Activated CD4-positive, alpha-beta T cell treated with anti-CD3 and anti-CD28 coated beads for 1 hour (primary cell): ENCODE results near the gene BRINP3.

ENCODE experiments used
- DNase-seq: peaks from one replicate; pipeline ENCODE4 v3.0.0-alpha.2; 2020

BRINP3 gene

DNA sequence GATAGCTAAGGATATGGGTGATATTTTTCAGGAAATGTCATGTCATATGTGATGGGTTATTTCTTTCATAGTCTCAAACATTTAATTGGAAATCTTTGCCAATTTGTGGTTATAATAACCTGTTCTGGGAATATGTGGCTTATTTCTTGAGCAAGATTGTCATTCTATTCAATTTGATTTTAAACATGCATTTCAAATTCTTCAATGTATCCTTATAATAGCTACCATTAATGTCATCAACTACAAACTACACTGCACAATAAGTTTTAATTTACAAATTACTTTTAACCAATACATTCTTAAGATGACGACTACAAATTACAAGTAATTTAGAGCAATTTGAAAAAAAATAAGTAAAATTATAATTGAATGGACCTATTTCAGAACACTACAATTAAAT lies 164.9 kb downstream of the BRINP3 start:
- DNase-seq = no peak

- DNase-seq = no peak
These were observed 174.2 kb downstream of the BRINP3 start for GRCh38 chr1:190303501-190303900.

GRCh38 chr1:190296453-190296852 lies 181.2 kb downstream of the BRINP3 start:
- no peak for DNase-seq

DNA sequence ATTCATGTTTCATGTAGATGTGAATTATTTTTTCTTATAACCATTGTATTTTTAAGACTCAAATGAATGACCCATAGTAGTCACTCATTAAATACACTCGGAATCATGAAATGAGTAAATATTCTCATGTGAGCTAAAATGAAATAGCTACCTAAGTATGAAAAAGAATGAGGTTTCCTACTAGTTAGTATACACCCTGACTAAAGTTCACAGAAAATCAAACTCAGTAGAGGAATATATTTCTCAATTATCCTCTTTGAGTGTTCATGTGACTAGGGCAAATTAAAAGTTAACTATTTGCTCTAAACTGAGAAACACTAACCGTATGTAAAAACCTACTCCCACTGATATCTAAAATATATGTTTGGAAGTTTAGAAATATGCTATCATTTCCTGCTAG lies 187.8 kb downstream of the BRINP3 start:
- no peak for DNase-seq

DNA sequence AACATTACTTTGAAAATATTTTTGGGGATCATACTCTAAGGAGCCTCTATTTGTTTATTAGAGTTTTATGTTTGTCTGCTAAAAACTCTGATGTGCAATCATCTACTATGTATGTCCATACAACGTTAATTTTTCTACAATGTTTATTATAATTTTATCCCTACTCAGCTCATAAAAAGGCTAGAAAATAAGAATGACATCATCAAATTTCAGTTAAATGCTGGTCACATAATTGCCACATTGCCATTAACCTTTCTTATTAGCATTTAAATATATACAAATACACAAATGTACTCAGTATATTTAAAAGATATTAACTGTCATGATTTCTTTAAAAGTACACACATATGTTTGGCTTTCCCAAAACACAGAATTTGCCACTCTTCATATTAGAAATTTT lies 191.6 kb downstream of the BRINP3 start:
- no peak for DNase-seq

DNA sequence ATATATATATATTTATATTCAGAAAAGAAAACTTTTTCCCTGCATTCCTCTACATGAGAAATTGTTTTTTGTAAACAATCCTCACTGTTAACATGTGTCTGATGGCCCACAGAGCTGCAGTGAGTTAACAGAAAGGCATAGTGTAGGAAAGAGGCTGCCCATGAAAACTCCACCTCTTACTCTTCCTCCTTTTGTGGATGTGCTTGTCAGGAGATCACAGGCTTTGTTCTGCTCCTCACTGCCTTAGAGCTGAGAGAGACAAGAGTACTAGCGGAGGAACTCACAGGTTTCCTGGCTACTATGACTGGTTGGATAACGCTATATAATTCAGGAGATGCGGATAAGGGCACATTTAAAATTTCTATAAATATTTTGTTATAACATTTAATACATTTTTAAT lies 200.6 kb downstream of the BRINP3 start:
- DNase-seq = no peak

DNA sequence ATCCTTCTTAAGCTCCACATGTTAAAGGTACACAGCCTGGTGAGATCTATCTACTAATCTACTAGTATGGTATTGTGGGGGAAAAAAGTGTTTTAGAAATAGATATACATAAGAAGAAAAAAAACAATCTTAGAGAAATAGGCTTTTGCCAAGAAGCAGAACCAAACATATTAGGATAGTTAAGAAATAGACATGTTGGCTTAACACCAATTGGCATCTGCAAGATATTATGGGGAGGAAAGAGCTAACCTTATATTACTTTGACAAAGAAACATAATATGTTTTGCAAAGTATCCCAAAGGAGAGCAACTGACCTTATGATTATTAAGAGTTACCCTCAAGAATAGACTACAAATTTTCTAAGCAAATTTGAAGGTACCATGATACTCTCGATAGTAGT lies 202.9 kb downstream of the BRINP3 start:
- no peak for DNase-seq

DNA sequence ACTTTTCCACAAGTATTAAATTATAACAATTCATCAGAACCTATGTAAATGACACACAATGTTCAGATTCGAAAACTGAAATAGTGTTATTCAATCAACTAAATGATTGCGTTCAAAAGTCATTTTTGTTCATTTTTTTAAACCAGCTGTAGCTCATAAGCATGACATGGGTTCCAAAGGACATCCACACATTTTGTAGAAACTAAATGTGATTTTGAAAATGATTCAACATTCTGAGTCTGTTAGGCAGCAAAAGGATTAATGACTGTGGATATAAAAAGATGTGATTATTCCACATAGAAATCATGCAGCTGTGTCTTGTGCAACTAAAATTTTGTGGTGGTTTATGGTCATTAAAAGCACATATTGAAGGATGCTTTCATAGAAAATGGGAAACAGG lies 204.5 kb downstream of the BRINP3 start:
- DNase-seq = no peak

DNA sequence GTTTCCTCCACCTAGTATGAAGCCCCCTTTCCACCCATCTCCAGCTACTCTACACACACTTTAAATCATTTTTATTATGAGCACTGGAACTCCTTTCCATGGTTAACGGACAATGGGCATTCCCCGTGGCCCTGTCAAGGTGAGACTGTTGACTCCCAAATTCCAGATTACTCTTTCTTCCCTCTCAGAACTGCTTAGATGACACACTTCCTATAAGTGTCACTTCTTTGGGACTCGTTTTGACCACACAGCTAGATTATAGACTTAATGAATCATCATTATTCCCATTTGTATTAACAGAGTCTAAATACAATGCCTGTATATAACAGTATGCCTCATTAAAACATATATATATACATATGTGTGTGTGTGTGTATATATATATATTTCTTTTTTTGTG lies 215.1 kb downstream of the BRINP3 start:
- no peak for DNase-seq

DNA sequence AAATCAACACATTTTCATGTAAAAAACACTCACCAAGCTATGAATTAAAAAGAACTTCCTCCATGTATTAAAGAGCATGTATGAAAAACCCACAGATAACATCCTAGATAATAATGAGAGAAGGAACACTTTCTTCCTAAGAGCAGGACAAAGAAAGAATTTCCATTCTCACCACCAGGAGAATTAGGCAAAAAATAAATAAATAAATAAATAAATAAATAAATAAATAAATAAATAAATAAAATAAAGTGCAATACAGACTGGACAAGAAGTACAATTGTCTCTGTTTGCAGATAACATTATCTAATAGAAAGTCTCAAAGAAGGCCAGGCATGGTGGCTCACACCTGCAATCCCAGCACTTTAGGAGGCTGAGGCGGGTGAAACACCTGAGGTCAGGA lies 218.2 kb downstream of the BRINP3 start:
- no peak for DNase-seq

DNA sequence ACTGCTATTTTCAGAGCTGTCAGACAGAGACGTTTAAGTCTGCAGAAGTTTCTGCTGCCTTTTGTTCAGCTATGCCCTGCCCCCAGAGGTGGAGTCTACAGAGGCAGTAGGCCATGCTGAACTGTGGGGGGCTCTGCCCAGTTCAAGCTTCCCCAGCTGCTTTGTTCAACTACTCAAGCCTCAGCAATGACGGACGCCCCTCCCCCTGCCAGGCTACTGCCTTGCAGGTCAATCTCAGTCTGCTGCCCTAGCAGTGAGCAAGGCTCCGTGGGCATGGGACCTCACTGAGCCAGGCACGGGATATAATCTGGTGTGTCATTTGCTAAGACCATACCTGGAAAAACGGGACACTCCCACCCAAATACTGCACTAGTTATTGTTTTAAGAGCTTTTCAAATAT lies 219.7 kb downstream of the BRINP3 start:
- DNase-seq = no peak

DNA sequence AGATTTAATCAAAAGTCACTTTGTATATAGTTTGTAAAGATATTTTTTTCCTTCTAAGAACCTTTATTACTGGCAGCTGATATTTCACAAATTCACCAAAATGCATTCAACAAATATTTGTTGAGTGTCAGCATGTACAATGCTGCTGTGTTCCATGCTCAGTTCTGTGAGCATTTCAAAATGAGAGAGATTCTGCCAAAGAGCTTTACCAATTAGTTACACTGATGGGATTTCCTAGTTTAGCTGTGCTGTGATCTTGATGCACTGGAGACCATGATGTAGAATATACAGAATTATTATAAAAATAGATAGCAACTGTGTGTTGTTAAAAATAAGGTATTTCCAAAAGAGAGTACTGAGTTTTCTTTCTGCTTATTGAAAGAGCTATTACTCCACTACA lies 225.6 kb downstream of the BRINP3 start:
- DNase-seq = no peak

- DNase-seq = no peak
These were observed 227.3 kb downstream of the BRINP3 start for GRCh38 chr1:190250368-190250767.

DNA sequence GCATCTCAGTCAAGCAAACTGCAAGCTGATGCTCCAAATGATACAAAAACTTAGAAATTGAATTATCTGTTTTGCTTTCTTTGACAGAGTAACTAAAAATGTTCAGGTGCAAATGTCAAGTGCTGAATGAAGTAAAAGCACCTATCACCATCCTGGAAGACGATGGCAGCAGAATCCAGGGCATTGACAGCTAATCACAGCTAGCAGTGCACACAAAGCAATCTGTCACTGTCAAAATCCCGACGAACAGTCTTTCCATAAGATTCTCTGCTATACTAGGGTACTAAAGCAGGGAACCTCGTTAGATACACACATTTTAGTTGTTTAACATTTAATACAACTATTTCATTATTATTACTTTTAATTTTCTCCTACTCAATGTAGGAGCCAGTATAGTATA lies 233.3 kb downstream of the BRINP3 start:
- DNase-seq = no peak

DNA sequence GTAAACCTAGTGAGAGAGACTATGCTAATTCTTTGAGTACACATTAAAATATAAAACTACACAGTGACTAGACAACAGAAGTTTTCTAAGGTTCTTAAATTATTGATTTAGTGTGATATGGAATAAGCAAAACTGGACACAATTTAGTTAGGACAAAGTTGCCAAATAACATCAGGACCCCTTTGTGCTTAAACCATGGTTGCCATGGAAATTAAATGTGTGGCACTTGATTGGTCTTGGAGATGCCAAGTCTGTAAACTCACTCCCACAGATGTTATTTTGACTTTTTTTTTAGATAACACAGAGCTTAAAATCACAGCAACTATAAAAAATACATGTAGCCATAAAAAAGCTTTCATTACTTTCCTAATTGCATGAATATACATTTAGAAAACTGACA lies 234.6 kb downstream of the BRINP3 start:
- no peak for DNase-seq

DNA sequence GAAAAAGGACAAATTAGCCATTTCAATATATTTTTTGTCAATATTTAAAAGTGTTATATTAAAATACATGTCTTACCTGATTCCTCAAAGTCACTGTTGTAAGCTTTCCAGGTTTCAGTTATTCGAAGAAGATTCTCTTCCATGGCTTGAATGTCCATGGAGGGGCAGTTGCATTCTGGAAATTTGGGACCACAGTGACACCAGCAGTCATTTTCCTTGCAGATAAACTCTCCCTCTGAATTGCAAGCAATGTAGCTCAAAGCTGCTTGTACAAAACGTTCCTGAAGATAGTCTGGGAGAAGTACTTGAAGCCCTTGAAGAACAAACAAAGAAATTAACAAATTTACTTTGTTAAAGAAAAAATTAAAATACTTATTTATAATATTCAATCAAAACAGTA lies 251.7 kb downstream of the BRINP3 start:
- no peak for DNase-seq

DNA sequence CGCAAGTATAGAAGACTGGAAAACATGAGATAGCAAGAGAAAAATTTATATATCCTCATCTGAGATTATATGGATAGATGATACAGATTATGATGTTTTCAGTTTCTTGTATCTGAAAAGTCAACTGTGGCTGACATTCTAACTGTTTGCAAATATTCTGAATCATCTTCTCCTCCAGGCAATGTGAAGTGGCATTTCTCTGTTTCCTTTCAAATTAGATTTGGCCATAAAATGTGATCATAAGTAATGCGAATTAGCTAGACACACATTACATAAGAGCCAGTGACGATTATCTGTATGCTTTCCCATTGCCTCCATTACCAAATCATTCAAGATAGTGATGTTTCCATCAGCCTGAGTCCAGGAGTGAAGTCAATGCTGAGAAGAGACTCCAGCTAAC lies 265.2 kb downstream of the BRINP3 start:
- no peak for DNase-seq

DNA sequence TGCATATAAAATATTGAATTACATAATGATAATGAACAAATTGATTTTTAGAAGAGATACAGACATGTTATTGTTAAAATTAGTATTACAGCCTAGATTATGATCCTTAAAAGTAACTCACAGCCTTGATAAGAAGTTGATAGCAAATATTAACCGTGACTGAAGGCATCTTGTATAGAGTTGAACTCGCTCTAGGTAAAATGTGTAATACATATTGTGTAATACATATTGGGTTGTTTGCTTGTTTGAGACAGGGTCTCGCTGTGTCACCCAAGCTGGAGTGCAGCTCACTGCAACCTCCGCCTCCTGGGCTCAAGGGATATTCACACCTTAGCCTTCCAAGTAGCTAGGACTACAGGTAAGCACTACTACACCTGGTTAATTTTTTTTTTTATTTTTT lies 269.9 kb downstream of the BRINP3 start:
- no peak for DNase-seq

DNA sequence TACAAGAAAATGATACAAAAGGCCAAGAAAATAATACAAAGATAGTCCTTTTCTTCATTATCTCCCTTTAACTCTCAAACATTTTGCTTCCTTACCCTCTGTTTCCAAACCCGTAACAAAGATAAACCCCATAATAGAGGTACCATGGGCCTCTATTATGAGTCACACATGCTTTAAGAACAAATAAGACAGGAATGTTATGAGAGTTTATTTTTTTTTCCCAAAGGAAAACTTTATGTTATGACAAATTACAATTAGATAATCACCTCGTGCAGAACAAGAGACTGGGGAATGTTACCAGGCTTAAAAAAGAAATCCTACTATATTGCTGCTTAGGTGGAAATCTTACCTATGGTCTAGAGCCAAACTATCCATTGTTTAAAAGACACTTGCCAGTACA lies 272.0 kb downstream of the BRINP3 start:
- DNase-seq = no peak

- DNase-seq = no peak
These were observed 281.6 kb downstream of the BRINP3 start for GRCh38 chr1:190196020-190196419.

DNA sequence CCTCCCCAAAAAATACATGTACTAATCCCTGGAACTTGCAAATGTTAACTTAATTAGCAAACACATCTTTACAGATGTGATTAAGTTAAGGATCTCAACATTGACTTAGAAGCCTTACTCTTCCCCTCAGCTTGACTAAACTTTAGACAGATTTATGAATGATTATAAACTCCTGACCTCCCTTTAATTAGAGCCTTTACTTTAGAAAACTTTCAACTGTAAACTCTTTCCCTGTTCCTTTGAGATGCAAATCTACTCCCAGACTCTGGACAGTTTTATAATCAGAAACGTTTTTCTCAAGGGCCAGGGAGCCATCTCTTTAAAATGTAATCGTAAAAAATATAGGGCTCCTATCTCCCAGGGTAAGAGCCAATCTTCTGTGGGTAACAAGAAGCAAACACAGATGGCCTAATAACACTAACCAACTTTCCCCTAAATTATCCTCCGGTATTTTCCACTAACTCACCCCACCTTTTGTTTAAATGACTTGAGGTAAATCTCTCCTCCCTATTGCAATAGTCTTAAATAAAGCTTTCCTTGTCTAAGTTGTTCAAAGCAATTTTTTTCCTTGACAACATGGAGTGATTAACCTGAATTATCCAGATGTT lies 284.1 kb downstream of the BRINP3 start:
- DNase-seq = no peak

DNA sequence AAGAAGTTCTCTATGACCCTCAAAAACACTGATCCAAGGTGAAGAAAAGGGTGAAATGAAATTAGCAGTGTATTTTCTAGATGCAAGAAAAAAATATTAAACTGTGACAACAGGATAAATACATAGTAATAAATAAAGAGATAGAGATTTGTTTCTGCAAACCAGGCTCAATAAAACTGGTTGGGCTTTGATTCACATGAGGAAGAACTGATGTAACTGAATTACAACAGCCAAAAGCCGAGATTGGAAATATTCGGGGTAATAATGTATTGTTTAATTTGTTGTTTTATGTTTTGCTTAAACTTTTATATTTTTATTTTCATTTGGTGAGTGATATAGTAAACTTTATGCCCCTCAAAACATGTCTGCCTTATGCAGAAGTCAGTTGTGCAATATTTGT lies 285.0 kb downstream of the BRINP3 start:
- DNase-seq = no peak

DNA sequence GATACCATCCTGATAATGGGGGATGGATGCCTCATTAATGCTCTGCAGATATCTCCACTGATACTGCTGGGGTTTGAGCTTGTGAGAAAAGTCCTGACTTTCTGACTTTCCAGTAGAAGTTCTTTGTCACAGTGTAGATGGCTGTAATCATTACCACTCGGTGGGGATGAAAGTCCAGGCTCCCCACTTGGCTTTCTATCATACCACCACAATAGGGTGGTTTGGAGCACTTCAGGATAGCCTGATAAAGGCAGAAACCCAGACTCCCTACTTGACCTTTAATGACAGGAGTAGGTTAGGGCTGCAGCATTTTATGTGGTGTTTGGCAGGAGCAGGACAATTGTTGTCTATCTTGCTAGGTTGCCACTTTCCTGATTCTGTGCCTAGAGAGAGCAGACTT lies 294.1 kb downstream of the BRINP3 start:
- DNase-seq = no peak

DNA sequence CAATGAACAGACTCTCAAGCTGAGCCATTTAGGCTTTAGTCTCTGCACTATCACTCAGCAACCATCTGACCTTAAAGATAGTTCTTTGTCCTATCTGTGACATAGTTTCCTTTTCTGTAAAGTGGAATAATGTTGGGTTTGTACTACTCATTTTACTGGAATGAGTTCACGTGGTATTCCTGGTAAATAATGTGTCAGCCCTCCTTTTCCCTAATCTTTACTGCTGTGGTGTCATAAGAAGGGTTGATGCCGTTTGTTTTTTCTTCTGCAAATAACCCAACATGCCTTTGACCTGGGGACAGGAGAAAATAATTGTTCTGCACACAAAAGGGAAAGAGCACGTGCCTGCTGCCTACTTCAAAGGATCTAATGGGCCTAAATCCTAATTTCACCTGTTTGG lies 297.8 kb downstream of the BRINP3 start:
- DNase-seq = no peak

DNA sequence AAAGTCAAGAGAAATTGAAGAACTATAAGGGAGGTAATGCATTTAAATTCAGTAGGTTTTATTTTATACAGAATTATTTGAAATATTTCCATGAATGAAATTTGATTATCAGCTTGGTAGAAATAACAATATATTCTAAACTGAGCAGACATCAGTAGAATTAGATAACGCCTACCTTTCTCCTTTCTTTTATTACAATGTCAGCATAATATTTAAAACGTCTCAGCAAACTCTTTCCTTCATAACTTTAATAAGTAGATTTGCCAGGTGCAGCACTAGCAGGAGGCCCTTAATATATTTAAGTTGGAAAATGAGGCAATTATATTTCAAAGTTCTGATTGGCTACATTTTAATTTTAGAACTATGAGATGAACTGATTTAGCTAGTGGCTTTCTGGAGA lies 298.8 kb downstream of the BRINP3 start:
- no peak for DNase-seq

DNA sequence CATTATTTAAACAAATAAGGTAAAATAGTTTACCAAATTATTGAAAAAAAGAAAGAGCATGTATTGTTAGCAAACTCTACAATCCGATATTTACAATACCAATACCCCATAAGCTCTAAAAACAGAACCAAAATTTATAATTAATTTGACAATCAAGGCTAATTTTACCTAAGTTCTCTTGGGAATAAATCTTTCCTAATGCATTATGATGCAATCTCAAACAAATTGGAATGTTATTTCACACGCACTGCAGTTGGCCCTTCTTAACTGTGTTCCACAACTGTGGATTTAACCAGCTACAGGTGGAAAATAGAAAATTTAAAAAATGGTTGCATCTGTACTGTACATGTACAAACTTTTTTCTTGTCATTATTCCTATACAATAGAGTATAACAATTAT lies 300.1 kb downstream of the BRINP3 start:
- no peak for DNase-seq
